B cell (primary cell): ENCODE results near the gene MAF. TPM values are rescaled to one million over a fixed set of nuclear protein-coding genes. Genes with fewer than 3 reads are reported as not detected.

Experiments used
- ATAC-seq: fragments of 200-7000 bp; cut with Tn5 transposase; one replicate; pipeline ENCODE4 v1.10.0; 2021; ENCODE audit warnings: low read depth, mild to moderate bottlenecking, moderate number of reproducible peaks, moderate library complexity
- CTCF ChIA-PET: fragments of 350-600 bp; sonication (Branson Sonifier 250); formaldehyde crosslinking; loops from one replicate; lab custom pipeline; 2021; ENCODE audit warnings: antibody characterized with exemption, inconsistent platforms; lab: Charles Lee
- POLR2A ChIA-PET: fragments of 350-600 bp; sonication (Branson Sonifier 250); formaldehyde crosslinking; loops from one replicate; lab custom pipeline; 2021; ENCODE audit warnings: antibody characterized with exemption; lab: Charles Lee
- DNase-seq: peaks from one replicate; pipeline ENCODE4 v3.0.0; 2013
- H2AFZ ChIP-seq: 2 replicates; pipeline ENCODE4 v1.6.1; 2012; ENCODE audit warnings: mild to moderate bottlenecking, low read depth, low read length; ENCODE audit not compliant: insufficient read depth, poor library complexity, severe bottlenecking
- H3K27ac ChIP-seq, 2 donors: 1 replicate in 1 of 2; 2 replicates in 1 of 2; pipeline ENCODE4 v1.5.1; 2012 to 2013; ENCODE audit warnings: low read length in 2 of 2, mild to moderate bottlenecking in 2 of 2, moderate library complexity in 1 of 2
- H3K27me3 ChIP-seq, 4 experiments: fragments of 200-600 bp in 1 of 4; sonication (generic) in 1 of 4; replicated peaks in 1 of 4; 1 replicate in 2 of 4; 2 replicates in 2 of 4; pipeline versions ENCODE4 v1.6.1 to v1.7.0; 2013 to 2016; ENCODE audit warnings: low read length in 3 of 4, mild to moderate bottlenecking in 2 of 4, mixed read lengths in 1 of 4, moderate library complexity in 1 of 4; ENCODE audit not compliant: insufficient read depth in 4 of 4, control insufficient read depth in 3 of 4; ENCODE audit errors: control extremely low read depth in 1 of 4
- H3K36me3 ChIP-seq, 2 experiments: replicated peaks in 1 of 2; 1 replicate in 1 of 2; 2 replicates in 1 of 2; pipeline versions ENCODE4 v1.6.1 to v1.7.1; 2013; ENCODE audit warnings: low read length in 1 of 2; ENCODE audit not compliant: insufficient read depth in 2 of 2, control insufficient read depth in 1 of 2; ENCODE audit errors: control extremely low read depth in 1 of 2, extremely low read depth in 1 of 2
- H3K4me1 ChIP-seq, 2 donors: fragments of 200-600 bp in 1 of 2; sonication (generic) in 1 of 2; 1 replicate in 1 of 2; 2 replicates in 1 of 2; pipeline versions ENCODE4 v1.5.1 to v1.6.1; 2013 to 2017; ENCODE audit warnings: low read length in 2 of 2; ENCODE audit not compliant: control insufficient read depth in 2 of 2, insufficient read depth in 2 of 2
- H3K4me2 ChIP-seq: replicated peaks from 2 replicates; pipeline ENCODE3; 2012; ENCODE audit warnings: mild to moderate bottlenecking, low read depth, low read length; ENCODE audit not compliant: poor library complexity, severe bottlenecking
- H3K4me3 ChIP-seq, 5 experiments: fragments of 200-600 bp in 1 of 5; sonication (generic) in 1 of 5; 1 replicate in 3 of 5; 2 replicates in 2 of 5; pipeline versions ENCODE4 v1.5.1 to v1.7.0; 2011 to 2016; ENCODE audit warnings: low read length in 4 of 5, mild to moderate bottlenecking in 4 of 5, low read depth in 2 of 5, control low read depth in 1 of 5, moderate library complexity in 1 of 5; ENCODE audit not compliant: insufficient read depth in 1 of 5; ENCODE audit errors: control extremely low read depth in 1 of 5, extremely low read depth in 1 of 5
- H3K79me2 ChIP-seq: fragments of 200-600 bp; sonication (generic); one replicate; pipeline ENCODE4 v1.6.0; 2016; ENCODE audit warnings: low read length; ENCODE audit not compliant: control insufficient read depth, insufficient read depth
- H3K9ac ChIP-seq: fragments of 200-600 bp; sonication (generic); 2 replicates; pipeline ENCODE4 v1.6.1; 2017; ENCODE audit warnings: mild to moderate bottlenecking, low read length, moderate library complexity
- H3K9me3 ChIP-seq, 3 donors: one replicate each; pipeline versions ENCODE4 v1.6.1 to v1.7.1; 2013; ENCODE audit warnings: low read length in 2 of 3; ENCODE audit not compliant: control insufficient read depth in 2 of 3, insufficient read depth in 1 of 3; ENCODE audit errors: control extremely low read depth in 1 of 3
- H4K20me1 ChIP-seq: 2 replicates; pipeline ENCODE4 v1.6.0; 2012; ENCODE audit warnings: mild to moderate bottlenecking, low read length; ENCODE audit not compliant: insufficient read depth, control insufficient read depth, poor library complexity, severe bottlenecking
- H3K27ac Mint-ChIP-seq: one replicate; pipeline ENCODE4 v1.8.0; 2021; ENCODE audit warnings: mixed read lengths
- H3K27me3 Mint-ChIP-seq: one replicate; pipeline ENCODE4 v1.8.0; 2021; ENCODE audit warnings: mixed read lengths
- H3K4me1 Mint-ChIP-seq: one replicate; pipeline ENCODE4 v1.8.0; 2021; ENCODE audit warnings: mixed read lengths
- H3K4me3 Mint-ChIP-seq: one replicate; pipeline ENCODE4 v1.8.0; 2021; ENCODE audit warnings: mixed read lengths
- H3K9me3 Mint-ChIP-seq: one replicate; pipeline ENCODE4 v1.8.0; 2022; ENCODE audit warnings: mixed read lengths; ENCODE audit not compliant: insufficient read depth
- EZH2 ChIP-seq: IDR thresholded peaks from 2 replicates; pipeline ENCODE4 v1.6.1; 2012; ENCODE audit warnings: borderline replicate concordance, low read depth, mild to moderate bottlenecking, moderate library complexity, low read length; ENCODE audit not compliant: insufficient read depth, poor library complexity, severe bottlenecking
- WGBS: methylation state at CpG from one replicate; pipeline ENCODE4 v1.1.5; 2013; ENCODE audit warnings: missing lambda C conversion rate; ENCODE audit not compliant: insufficient coverage; 5-methylcytosine and 5-hydroxymethylcytosine counted together
- intact Hi-C: fragments of 100-400 bp; cut with micrococcal nuclease; formaldehyde crosslinking; loops from one replicate; pipeline ENCODE4 v1.10.0; 2022
- polyA plus RNA-seq: library from polyadenylated mRNA; depleted of rRNA; stranded (reverse); fragments of >200 nt; gene quantifications from 2 replicates; pipeline ENCODE4 v1.2.3, GENCODE V29; 2012
- total RNA-seq, 2 donors: library from RNA; stranded (reverse); fragments of 120-200 nt in 1 of 2; gene quantifications; 1 replicate in 1 of 2; 2 replicates in 1 of 2; pipeline versions ENCODE4 v1.2.3 to v1.2.4, GENCODE V29; 2013 to 2022
- TF ChIP-seq, protein P1 (sequence below): fragments of 200-600 bp; IDR thresholded peaks from one replicate; pipeline ENCODE4 v1.8.0; 2022; ENCODE audit warnings: antibody characterized with exemption, mild to moderate bottlenecking

The MAF gene
- total and polyA plus RNA-seq, 2 donors (not counting 1 experiment from before 2014, with no cell fraction given), result 0.30 to 0.49 TPM

DNA sequence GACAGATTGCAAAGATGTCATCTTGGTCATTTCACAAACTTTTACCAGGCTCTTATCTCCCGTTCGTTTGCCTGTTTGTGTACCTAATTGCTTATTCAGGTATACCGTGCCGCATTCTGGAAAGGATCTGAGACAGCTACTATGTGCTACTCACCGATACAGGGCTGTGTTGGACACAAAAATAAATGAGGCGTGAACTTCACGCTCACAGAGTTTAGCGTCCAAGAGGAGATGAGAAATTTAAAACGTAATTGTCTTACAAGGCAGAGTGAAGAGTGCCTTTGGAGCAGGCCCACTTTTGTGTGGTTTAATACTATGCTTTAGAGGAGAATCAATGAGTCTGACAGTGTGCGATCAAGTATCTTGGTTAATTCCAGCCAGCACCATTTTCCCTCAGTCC, 26.7 kb downstream of the MAF start:
- no peak overlapping the region for H2AFZ ChIP-seq
- H4K20me1 ChIP-seq, result no peaks in the 10 kb centered on the region
- peaks cover 0 to 19% (median 6%) of the 10 kb centered on the region in 4 experiments for H3K27me3 ChIP-seq
- H3K27ac ChIP-seq, result no peak overlapping the region
- no peak overlapping the region for H3K4me3 ChIP-seq
- H3K79me2 ChIP-seq, result no peaks in the 10 kb centered on the region
- H3K9ac ChIP-seq, result no peak overlapping the region
- H3K4me1 Mint-ChIP-seq, result no peaks in the 10 kb centered on the region
- H3K4me3 Mint-ChIP-seq, result no peak overlapping the region
- 87% methylated on average over 9 of the region's 10 CpGs for WGBS
- no peak overlapping the region for H3K4me2 ChIP-seq
- ChIA-PET POLR2A (no interaction called here), CTCF (no interaction called here)
- H3K4me1 ChIP-seq, result no peaks in the 10 kb centered on the region
- intact Hi-C loops, result no loop called here
- no peaks in the 10 kb centered on the region for H3K36me3 ChIP-seq
- peaks cover 42% of the 10 kb centered on the region for H3K27me3 Mint-ChIP-seq
- ATAC-seq (no peak), DNase-seq (no peak)
- H3K9me3 Mint-ChIP-seq, result no peaks in the 10 kb centered on the region
- H3K27ac Mint-ChIP-seq, result no peak overlapping the region
- H3K9me3 ChIP-seq, result no peaks in the 10 kb centered on the region
- no peak for TF ChIP-seq EZH2
- TF ChIP-seq, protein P1, sequence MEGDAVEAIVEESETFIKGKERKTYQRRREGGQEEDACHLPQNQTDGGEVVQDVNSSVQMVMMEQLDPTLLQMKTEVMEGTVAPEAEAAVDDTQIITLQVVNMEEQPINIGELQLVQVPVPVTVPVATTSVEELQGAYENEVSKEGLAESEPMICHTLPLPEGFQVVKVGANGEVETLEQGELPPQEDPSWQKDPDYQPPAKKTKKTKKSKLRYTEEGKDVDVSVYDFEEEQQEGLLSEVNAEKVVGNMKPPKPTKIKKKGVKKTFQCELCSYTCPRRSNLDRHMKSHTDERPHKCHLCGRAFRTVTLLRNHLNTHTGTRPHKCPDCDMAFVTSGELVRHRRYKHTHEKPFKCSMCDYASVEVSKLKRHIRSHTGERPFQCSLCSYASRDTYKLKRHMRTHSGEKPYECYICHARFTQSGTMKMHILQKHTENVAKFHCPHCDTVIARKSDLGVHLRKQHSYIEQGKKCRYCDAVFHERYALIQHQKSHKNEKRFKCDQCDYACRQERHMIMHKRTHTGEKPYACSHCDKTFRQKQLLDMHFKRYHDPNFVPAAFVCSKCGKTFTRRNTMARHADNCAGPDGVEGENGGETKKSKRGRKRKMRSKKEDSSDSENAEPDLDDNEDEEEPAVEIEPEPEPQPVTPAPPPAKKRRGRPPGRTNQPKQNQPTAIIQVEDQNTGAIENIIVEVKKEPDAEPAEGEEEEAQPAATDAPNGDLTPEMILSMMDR, result no peak

DNA sequence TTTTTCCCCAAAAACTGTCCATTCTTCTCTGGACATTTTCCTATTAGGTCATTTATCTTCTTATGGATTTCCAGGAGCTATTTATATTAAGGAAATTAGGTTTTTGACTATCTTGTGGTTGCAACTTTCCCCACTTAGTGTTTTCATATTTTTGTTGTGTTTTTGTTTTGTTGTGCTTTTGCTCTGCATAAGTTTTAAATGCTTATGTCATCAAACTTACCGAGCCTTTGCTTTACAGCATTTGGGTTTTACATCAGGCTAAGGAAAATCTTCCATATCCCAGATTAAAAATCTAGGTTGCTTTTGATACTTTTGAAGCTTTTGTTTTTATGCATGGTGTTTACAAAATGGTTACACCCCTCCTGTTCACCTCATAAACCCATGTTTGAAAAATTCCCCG, 27.5 kb downstream of the MAF start:
- Histone ChIP-seq H2AFZ (no peak overlapping the region), H4K20me1 (no peaks in the 10 kb centered on the region), H3K4me2 (no peak overlapping the region), H3K36me3 (no peaks in the 10 kb centered on the region), H3K9ac (no peak overlapping the region), H3K27ac (no peak overlapping the region), H3K4me1 (no peaks in the 10 kb centered on the region), H3K9me3 (no peaks in the 10 kb centered on the region), H3K79me2 (no peaks in the 10 kb centered on the region), H3K4me3 (no peak overlapping the region), H3K27me3 (peaks cover 0 to 19% (median 6%) of the 10 kb centered on the region in 4 experiments)
- ChIA-PET POLR2A (no interaction called here), CTCF (no interaction called here)
- DNase-seq, result no peak
- Mint-ChIP-seq H3K4me1 (no peaks in the 10 kb centered on the region), H3K27ac (no peak overlapping the region), H3K27me3 (peaks cover 46% of the 10 kb centered on the region), H3K9me3 (no peaks in the 10 kb centered on the region), H3K4me3 (no peak overlapping the region)
- WGBS, result no CpG with 5 or more reads among the region's 2 CpGs
- ATAC-seq, result no peak
- intact Hi-C loops, result no loop called here
- TF ChIP-seq EZH2, result no peak
- TF ChIP-seq, protein P1, result no peak
